22Rv1 (cell line): ENCODE data around the gene PARD3B.

Source experiments
- H3K27ac ChIP-seq: fragments of 450-650 bp; 2 replicates; pipeline ENCODE4 v1.5.1; 2017
- ZFX ChIP-seq: fragments of 450-650 bp; IDR thresholded peaks from 2 replicates; pipeline ENCODE4 v1.6.1; 2017; ENCODE audit warnings: antibody characterized with exemption, borderline replicate concordance
- TF ChIP-seq, protein P1 (sequence below): fragments of 450-650 bp; IDR thresholded peaks from 2 replicates; pipeline ENCODE4 v1.5.1; 2017; ENCODE audit warnings: mild to moderate bottlenecking

PARD3B gene

DNA sequence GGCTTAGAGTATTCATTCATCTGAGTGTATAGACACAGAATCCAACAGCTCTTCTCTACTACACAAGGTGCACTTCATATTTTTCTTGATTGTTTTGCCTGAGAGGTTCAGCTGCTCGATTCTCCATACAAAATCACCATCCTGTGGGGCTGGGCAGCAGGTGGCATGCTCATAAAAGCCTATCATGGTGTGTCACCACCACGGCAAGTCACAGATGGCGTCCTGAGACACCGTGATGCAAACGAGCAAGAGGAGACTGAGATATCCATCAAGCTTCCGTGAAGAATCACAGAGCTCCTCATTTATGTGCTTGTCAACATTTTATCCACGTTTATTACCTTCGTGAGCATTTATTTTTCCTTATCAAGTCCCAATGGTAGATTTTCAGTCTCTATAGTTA lies 1114.6 kb downstream of the PARD3B start:
- no peak overlapping the region for H3K27ac ChIP-seq
- TF ChIP-seq ZFX = no peak
- TF ChIP-seq, protein P1, sequence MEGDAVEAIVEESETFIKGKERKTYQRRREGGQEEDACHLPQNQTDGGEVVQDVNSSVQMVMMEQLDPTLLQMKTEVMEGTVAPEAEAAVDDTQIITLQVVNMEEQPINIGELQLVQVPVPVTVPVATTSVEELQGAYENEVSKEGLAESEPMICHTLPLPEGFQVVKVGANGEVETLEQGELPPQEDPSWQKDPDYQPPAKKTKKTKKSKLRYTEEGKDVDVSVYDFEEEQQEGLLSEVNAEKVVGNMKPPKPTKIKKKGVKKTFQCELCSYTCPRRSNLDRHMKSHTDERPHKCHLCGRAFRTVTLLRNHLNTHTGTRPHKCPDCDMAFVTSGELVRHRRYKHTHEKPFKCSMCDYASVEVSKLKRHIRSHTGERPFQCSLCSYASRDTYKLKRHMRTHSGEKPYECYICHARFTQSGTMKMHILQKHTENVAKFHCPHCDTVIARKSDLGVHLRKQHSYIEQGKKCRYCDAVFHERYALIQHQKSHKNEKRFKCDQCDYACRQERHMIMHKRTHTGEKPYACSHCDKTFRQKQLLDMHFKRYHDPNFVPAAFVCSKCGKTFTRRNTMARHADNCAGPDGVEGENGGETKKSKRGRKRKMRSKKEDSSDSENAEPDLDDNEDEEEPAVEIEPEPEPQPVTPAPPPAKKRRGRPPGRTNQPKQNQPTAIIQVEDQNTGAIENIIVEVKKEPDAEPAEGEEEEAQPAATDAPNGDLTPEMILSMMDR = no peak

DNA sequence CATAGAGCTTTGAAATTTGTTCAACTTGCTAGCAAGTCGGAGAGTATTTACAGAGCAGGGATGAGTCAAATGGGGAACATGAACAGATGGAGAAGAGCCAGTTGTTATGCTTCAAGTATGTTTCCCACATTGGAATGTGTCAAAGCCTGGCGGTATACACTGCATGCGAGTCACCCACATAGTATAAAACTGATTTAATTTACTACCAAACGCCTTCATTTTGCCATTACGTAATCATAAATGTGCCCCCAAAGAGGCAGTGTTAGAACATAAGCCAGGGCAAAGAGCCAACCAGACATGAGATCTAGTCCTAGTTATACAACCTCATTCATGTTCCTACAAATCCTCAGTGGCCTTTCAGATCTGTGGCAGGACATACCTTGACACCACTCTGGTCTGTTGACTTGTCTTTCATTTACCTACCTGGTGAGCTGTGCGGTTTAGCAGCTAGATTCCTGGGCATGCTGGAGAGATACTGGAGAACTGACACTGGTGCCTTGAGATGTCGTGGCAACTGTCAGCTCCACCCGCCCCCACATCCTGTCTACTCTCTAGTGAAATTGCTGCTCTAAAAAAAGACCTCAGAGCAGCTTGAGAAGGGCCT lies 1115.3 kb downstream of the PARD3B start:
- no peak overlapping the region for H3K27ac ChIP-seq
- TF ChIP-seq, protein P1 = no peak
- TF ChIP-seq ZFX = no peak

DNA sequence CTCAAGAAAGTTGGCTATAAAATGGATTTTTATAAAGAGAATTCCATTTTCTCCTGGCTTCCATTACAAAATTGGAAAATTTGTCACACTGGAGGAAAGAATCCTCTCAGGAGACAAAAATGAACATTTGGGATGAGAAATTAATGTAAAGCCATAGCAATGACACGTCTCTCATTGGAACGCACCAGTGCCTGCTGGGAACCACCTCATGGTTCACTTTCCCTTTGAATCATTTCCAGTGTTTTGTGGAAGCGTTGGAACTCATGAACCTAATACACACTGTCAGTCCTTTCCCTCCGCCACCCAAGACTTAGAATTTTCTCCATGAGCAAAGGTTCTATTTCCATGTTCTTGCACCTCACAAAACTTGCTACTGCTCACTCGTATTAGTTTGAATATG lies 1116.0 kb downstream of the PARD3B start:
- H3K27ac ChIP-seq = no peak overlapping the region
- no peak for TF ChIP-seq ZFX
- TF ChIP-seq, protein P1 = no peak

DNA sequence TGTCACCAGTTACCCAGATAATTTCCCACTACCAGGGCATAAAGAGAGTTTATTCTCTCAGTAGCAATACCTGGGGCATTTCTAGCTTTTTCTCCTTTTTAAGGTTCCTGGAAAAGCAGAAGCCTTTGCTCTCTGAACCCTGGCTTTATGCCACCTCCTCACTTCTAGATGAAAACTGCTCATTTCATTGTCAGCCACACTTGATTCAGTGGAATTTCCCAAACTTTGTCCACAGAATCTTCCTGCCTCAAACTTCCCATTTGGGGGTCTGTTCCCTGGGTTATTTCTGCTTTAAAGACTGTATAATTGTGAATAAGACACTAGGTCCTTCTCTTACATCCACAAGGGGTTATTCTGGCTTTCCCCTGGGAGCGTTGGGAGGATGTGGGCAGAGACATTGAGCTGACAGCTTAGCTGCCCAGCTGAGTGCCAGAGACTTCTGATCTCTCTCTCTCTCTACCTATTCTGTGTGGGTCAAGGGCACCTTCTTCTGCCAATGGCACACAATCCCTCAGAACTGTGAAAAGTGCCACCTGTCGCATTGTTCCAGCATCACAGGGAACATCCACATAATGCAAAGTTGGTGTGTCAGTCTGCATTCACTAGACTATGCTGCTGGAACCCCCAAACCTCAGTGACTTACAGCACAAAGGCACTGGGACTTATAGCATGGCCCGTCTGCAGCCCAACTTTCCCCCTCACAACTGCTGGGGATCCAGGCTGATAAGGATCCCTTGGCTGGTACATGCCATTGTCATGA lies 1117.1 kb downstream of the PARD3B start:
- no peak for TF ChIP-seq ZFX
- TF ChIP-seq, protein P1 = no peak
- no peak overlapping the region for H3K27ac ChIP-seq

DNA sequence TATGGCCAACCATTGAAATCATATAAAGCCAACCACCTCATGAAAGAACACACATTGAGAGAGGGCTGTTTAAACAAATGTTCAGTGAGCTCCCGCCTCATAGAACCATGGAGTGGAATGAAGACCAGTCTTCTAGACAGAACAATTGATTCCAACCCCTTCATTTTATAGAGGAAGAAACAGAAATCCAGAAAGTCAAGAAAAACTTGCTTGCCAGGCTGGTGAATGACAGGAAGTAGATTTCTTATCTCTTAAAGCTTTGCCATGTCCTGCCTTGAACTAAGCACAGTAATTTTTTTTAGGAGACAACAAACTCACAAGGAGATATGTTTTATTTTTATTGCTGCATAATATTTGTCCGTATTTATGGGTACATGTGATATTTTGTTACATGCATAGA lies 1120.5 kb downstream of the PARD3B start:
- no peak for TF ChIP-seq ZFX
- TF ChIP-seq, protein P1 = no peak

More for the DNA sequence above, 1120.5 kb downstream of the PARD3B start:
- H3K27ac ChIP-seq = no peak overlapping the region
